Mononuclear cell (primary cell): Measurements from ENCODE around the gene RAMAC. TPM values are rescaled to one million over a fixed set of nuclear protein-coding genes. Genes with fewer than 3 reads are reported as not detected.

Experiments used
- H3K27me3 ChIP-seq: 2 replicates; pipeline ENCODE4 v1.6.0; 2011; ENCODE audit warnings: low read length, control low read depth; ENCODE audit not compliant: insufficient read depth
- H3K4me1 ChIP-seq: 2 replicates; pipeline ENCODE4 v1.5.1; 2011; ENCODE audit warnings: mild to moderate bottlenecking, low read length, control low read depth; ENCODE audit not compliant: insufficient read depth
- H3K4me3 ChIP-seq: 2 replicates; pipeline ENCODE4 v1.5.1; 2011; ENCODE audit warnings: mild to moderate bottlenecking, low read length, moderate library complexity
- H3K9me3 ChIP-seq: 2 replicates; pipeline ENCODE4 v1.5.1; 2011; ENCODE audit warnings: low read depth, mild to moderate bottlenecking, control low read depth, low read length
- total RNA-seq: library from RNA; depleted of rRNA; stranded (reverse); fragments of >200 nt; gene quantifications from one replicate; pipeline ENCODE4 v1.2.3, GENCODE V29; 2012

RAMAC gene
- total RNA-seq, 1 donor: 38.1 TPM

DNA sequence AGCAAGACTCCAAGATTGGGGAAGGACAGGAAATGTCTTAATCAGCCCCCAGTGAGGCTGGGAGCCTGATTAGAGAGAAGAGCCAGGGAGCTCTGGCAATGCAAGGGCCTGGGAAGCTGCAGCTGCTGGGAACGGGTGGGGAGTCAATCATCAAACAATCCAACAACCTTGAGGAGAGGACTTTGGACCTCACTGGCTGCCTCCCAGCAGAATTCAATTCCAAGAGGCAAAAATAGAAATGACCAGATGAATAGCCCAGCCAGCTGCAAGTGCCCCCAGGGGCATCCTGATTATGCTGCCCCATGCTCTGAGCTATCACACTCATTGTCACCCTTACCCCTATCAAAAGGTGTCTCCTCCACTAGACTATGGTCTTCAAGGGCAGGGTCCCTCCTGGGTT, 27.4 kb upstream of the RAMAC start:
- no peaks in the 10 kb centered on the region for H3K9me3 ChIP-seq
- no peak overlapping the region for H3K4me3 ChIP-seq
- no peaks in the 10 kb centered on the region for H3K27me3 ChIP-seq
- H3K4me1 ChIP-seq: peaks cover 6% of the 10 kb centered on the region

DNA sequence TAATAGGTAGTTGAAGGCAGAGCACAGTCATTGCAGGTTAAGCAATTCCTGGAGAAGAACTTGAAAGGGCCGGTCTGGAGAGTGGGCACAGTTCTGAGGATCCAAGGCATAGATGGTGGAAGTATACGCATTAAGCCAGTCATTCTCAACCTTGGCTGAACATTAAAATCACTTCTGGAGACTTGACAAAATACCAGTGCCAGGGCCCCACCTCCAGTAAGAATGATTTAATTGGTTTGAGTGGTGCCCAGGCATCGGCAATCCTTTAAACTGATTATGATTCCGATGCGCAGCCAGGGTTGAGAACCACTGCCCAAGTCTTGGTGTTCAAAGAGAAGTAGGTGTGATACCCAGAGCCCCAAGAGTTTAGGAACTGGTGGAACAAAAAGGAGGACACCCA, 26.6 kb upstream of the RAMAC start:
- Histone ChIP-seq H3K27me3 (no peaks in the 10 kb centered on the region), H3K9me3 (no peaks in the 10 kb centered on the region), H3K4me3 (no peak overlapping the region), H3K4me1 (peaks cover 6% of the 10 kb centered on the region)

- no peak overlapping the region for H3K4me3 ChIP-seq
- no peaks in the 10 kb centered on the region for H3K27me3 ChIP-seq
- H3K9me3 ChIP-seq: no peaks in the 10 kb centered on the region
- H3K4me1 ChIP-seq: peaks cover 6% of the 10 kb centered on the region
Measured at GRCh38 chr15:82960766-82961165, 25.2 kb upstream of the RAMAC start.

- no peaks in the 10 kb centered on the region for H3K27me3 ChIP-seq
- H3K4me3 ChIP-seq: no peak overlapping the region
- H3K9me3 ChIP-seq: no peaks in the 10 kb centered on the region
- peaks cover 13% of the 10 kb centered on the region for H3K4me1 ChIP-seq
Measured at GRCh38 chr15:82963471-82964341, 22.3 kb upstream of the RAMAC start.

- Histone ChIP-seq H3K4me3 (no peak overlapping the region), H3K27me3 (no peaks in the 10 kb centered on the region), H3K9me3 (no peaks in the 10 kb centered on the region), H3K4me1 (peaks cover 13% of the 10 kb centered on the region)
Measured at GRCh38 chr15:82964890-82965289, 21.1 kb upstream of the RAMAC start.

GRCh38 chr15:82966671-82967071, 19.3 kb upstream of the RAMAC start:
- Histone ChIP-seq H3K4me1 (peaks cover 6% of the 10 kb centered on the region), H3K9me3 (no peaks in the 10 kb centered on the region), H3K4me3 (no peak overlapping the region), H3K27me3 (no peaks in the 10 kb centered on the region)

DNA sequence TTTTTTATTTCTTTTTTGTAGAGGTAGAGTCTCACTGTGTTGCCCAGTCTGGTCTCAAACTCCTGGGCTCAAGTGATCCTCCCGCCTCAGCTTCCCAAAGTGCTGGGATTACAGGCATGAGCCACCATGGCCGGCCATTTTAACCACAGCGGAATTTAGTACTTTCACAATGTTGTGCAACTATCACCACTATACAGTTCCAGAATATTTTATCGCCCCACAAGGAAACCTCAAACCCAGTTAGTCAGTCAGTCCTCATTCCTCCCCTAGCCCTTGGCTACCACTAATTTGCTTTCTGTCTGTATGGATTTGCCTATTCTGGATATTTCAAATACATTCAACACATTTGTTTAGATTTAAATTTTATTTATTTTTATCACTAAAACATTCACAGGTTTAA, 17.9 kb upstream of the RAMAC start:
- Histone ChIP-seq H3K4me3 (no peak overlapping the region), H3K9me3 (no peaks in the 10 kb centered on the region), H3K4me1 (peaks cover 6% of the 10 kb centered on the region), H3K27me3 (no peaks in the 10 kb centered on the region)

- Histone ChIP-seq H3K9me3 (no peaks in the 10 kb centered on the region), H3K27me3 (no peaks in the 10 kb centered on the region), H3K4me3 (no peak overlapping the region), H3K4me1 (peaks cover 6% of the 10 kb centered on the region)
Measured at GRCh38 chr15:82969353-82969752, 16.7 kb upstream of the RAMAC start.

- H3K27me3 ChIP-seq: no peaks in the 10 kb centered on the region
- H3K4me1 ChIP-seq: peaks cover 6% of the 10 kb centered on the region
- H3K4me3 ChIP-seq: no peak overlapping the region
- H3K9me3 ChIP-seq: no peaks in the 10 kb centered on the region
Measured at GRCh38 chr15:82970078-82970686, 15.8 kb upstream of the RAMAC start.

DNA sequence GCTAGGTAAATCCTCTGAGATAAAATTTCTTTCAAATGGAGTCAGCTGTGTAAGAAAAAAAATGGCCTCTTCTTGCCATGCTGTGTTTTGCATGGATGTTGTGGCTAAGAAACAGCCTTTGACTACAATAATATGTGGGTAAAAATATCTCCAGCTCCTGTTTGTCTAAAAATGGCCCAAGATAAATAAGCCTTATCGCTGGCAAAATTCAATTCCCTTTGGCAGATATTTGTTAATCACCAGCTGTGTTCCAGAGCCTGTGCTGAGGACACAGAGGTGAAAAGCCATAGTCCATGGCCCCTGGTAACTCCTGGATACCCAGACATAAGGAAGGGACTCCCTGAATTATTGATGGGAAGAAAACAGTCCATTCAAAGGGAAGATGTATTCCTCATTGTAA, 15.3 kb upstream of the RAMAC start:
- no peaks in the 10 kb centered on the region for H3K27me3 ChIP-seq
- H3K4me3 ChIP-seq: no peak overlapping the region
- peaks cover 6% of the 10 kb centered on the region for H3K4me1 ChIP-seq
- no peaks in the 10 kb centered on the region for H3K9me3 ChIP-seq

DNA sequence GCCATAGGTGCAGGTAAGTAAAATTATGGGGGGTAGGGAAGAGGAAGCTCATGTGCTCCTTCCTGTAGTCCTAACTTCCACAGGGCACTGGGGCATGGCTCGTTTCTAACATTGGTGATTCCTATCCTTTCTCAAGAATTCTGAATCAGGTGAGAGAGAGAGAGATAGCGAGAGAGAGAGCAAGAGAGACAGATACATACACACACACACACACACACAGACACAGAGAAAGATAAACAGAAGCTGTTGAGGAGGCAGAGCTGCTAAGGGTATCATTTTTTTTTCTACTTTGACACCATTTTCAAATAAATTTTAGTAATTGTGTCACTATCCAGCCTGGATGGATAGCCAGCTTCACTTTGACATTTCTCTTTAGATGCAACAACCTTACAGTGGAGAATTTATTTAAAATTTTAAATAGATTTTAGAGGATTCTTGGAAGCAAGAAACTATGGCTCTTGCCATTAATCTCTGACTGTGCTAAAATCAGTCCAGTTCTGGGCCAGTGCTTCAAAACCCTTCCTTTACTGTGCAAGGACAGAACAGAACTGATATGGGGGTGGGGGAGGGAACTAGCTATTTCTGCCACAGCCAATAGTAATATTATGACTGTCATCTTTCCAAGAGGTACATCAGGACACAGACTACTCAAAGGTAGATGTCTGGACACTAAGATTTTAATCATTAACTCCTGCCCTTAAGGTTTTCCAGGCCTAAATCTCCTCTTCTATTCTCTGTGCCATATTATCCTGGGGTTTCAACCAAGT, 14.6 kb upstream of the RAMAC start:
- Histone ChIP-seq H3K9me3 (no peaks in the 10 kb centered on the region), H3K4me1 (peaks cover 6% of the 10 kb centered on the region), H3K27me3 (no peaks in the 10 kb centered on the region), H3K4me3 (no peak overlapping the region)

DNA sequence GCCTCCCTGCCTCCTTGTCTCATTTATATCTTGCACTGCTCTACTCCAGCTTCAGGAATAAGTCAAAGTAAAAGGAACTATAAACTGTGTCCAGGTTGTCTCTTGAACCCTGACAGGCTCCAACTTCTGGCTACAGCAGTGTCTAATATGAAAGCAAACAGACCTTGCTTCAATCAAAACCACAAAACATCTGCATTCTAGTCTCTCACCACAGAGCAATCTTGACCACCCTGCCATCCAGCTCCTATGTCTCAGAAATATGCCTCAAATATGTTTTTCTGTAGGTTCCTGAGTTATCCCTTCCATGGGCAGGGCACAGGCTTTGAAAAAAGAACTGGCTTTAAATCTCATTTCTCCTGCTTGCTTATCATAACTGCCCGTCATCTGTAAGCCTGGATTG, 13.0 kb upstream of the RAMAC start:
- H3K4me3 ChIP-seq: no peak overlapping the region
- no peaks in the 10 kb centered on the region for H3K27me3 ChIP-seq
- H3K4me1 ChIP-seq: peaks cover 4% of the 10 kb centered on the region
- no peaks in the 10 kb centered on the region for H3K9me3 ChIP-seq

- no peaks in the 10 kb centered on the region for H3K27me3 ChIP-seq
- H3K4me3 ChIP-seq: no peak overlapping the region
- H3K4me1 ChIP-seq: no peaks in the 10 kb centered on the region
- H3K9me3 ChIP-seq: no peaks in the 10 kb centered on the region
Measured at GRCh38 chr15:82977076-82977475, 8.9 kb upstream of the RAMAC start.

DNA sequence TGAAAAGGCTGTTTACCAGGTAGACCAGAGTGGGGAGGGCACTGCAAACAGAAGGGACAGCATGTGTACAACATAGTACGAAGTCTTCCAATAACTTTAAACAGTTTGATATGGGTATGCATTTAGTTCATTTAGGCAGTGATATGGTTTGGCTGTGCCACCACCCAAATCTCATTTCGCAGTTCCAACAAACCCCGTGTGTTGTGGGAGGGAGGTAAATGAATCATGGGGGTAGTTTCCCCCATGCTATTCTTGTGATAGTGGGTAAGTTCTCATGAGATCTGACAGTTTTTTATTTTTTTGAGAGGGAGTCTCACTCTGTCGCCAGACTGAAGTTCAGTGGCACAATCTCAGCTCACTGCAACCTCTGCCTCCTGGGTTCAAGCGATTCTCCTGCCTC, 7.6 kb upstream of the RAMAC start:
- H3K9me3 ChIP-seq: no peaks in the 10 kb centered on the region
- no peak overlapping the region for H3K4me3 ChIP-seq
- H3K4me1 ChIP-seq: no peaks in the 10 kb centered on the region
- no peaks in the 10 kb centered on the region for H3K27me3 ChIP-seq

DNA sequence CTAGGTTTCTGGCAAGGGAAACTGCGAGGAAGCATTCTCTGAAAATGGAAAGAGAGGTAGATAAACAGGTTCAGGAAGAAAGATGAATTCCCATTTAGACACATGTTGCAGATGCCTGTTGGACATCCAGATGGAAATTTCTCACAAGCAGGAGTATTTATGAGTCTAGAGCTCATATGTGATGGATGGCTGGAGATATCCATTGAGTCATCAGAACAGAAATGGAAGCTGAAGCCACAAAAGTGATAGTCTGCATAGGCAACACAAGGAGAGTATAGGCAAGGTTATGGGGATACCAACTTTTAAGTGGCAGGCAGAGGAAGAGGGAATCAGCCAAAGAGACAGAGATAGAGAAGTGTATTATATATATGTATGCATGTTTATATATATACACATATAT, 6.3 kb upstream of the RAMAC start:
- no peaks in the 10 kb centered on the region for H3K4me1 ChIP-seq
- no peak overlapping the region for H3K4me3 ChIP-seq
- H3K27me3 ChIP-seq: no peaks in the 10 kb centered on the region
- H3K9me3 ChIP-seq: no peaks in the 10 kb centered on the region
